ENCODE measurements around the gene ZMYND8. TPM values are rescaled to one million over a fixed set of nuclear protein-coding genes. Genes with fewer than 3 reads are reported as not detected.
"Not testable (repeated sequence)": the region's sequence is repeated elsewhere in the genome, so short reads cannot be mapped to it uniquely, and the experiment has no call there.

The ZMYND8 gene
- total and polyA plus RNA-seq, 11 donors, result 11.3 to 46.4 (median 28.7) TPM

DNA sequence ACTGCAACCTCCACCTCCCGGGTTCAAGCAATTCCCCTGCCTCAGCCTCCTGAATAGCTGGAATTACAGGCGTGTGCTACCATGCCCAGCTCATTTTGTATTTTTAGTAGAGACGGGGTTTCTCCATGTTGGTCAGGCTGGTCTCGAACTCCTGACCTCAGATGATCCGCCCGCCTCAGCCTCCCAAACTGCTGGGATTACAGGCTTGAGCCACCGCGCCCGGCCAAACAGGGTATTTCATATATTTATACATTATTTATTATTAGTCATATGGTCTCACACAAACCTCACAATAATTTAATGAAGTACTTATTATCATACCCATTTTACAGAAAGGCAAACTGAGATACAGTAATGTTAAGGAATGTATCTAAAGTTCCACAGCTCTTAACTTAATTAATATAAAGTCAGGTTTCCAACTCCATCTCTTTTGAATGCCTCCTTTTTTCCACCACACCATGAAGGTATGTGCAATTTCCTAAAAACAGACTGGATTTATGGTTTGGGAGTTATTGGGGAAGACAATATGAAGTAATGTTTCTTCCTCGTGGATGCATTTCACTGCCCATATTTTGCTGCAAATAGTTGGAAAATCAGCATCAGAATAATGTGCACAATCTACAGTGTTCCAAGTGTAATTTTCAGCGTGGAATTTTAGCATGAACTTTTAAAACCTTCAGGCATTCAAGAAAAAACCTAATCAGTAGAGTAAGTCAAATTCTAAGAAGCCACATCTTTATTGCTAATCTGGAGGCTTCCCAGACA lies 65.7 kb downstream of the ZMYND8 start:
- WGBS, 4 donors, result 90 to 97% (median 96%) methylated on average over 11 of the region's 11 CpGs
- intact Hi-C loops (cut with DNase I), result no loop called here
- Histone ChIP-seq H3K4me3 (no peak overlapping the region), H3K9me3 (no peaks in the 10 kb centered on the region), H3K27ac (no peak overlapping the region), H3K4me1 (peaks cover 0 to 13% (median 3%) of the 10 kb centered on the region in 12 donors), H3K36me3 (peaks cover 0 to 96% (median 91%) of the 10 kb centered on the region in 9 donors), H3K27me3 (no peaks in the 10 kb centered on the region)
- TF ChIP-seq POLR2A (IDR thresholded peaks at IDR 0.05), result no peak
- TF ChIP-seq, protein P1, sequence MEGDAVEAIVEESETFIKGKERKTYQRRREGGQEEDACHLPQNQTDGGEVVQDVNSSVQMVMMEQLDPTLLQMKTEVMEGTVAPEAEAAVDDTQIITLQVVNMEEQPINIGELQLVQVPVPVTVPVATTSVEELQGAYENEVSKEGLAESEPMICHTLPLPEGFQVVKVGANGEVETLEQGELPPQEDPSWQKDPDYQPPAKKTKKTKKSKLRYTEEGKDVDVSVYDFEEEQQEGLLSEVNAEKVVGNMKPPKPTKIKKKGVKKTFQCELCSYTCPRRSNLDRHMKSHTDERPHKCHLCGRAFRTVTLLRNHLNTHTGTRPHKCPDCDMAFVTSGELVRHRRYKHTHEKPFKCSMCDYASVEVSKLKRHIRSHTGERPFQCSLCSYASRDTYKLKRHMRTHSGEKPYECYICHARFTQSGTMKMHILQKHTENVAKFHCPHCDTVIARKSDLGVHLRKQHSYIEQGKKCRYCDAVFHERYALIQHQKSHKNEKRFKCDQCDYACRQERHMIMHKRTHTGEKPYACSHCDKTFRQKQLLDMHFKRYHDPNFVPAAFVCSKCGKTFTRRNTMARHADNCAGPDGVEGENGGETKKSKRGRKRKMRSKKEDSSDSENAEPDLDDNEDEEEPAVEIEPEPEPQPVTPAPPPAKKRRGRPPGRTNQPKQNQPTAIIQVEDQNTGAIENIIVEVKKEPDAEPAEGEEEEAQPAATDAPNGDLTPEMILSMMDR (IDR thresholded peaks at IDR 0.05), result no peak
- ATAC-seq, result no peak
- no peak for DNase-seq

DNA sequence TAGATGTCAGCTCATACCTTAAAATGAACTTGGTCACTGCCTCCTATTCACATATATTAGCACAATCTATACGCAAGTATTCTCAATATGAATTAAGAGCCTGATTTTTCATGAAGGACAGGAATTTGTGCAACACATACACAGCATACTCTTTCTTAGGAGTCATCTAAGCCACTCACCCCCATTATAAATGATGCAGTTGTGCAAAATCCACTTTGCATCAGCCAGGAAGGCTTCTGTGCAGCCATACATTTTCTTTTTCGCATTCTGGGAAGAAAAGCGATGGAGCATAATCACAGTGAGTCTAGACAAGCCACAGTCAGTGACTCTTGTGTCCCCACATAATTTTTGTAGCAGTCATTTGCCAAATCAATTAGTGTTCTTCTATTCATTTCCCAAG lies 66.5 kb downstream of the ZMYND8 start:
- DNase-seq (no peak), ATAC-seq (no peak)
- 90 to 98% (median 94%) methylated on average over 3 of the region's 3 CpGs for WGBS, 4 donors
- Histone ChIP-seq H3K4me1 (peaks cover 0 to 6% (median 0%) of the 10 kb centered on the region in 12 donors), H3K36me3 (peaks cover 0 to 96% (median 91%) of the 10 kb centered on the region in 9 donors), H3K9me3 (no peaks in the 10 kb centered on the region), H3K27me3 (no peaks in the 10 kb centered on the region), H3K4me3 (no peak overlapping the region), H3K27ac (no peak overlapping the region)
- TF ChIP-seq, protein P1 (IDR thresholded peaks at IDR 0.05), result no peak
- TF ChIP-seq POLR2A (IDR thresholded peaks at IDR 0.05), result no peak
- intact Hi-C loops (cut with DNase I), result no loop called here

DNA sequence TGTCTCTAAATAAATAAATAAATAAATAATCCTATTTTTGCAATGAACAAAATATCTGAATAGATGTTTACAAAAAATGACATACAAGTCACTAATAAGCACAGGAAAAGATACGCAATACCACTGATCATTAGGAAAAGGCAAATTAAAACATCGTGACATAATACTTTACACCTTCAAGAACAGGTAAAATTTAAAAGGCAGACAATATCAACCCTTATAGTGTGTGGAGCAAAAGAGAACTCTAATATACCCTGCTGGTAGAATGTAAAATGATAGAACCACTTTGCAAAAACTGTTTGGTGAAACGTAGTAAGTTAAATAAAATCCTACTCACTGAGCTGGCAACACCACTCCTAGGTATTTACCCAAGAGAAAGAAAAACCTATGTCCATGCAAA lies 67.4 kb downstream of the ZMYND8 start:
- ATAC-seq, result no peak
- DNase-seq, result no peak
- intact Hi-C loops (cut with DNase I), result no loop called here
- H3K4me1 ChIP-seq, result peaks cover 0 to 6% (median 0%) of the 10 kb centered on the region in 12 donors
- no peaks in the 10 kb centered on the region for H3K9me3 ChIP-seq
- peaks cover 0 to 96% (median 91%) of the 10 kb centered on the region in 9 donors for H3K36me3 ChIP-seq
- 93 to 96% (median 95%) methylated on average over 3 of the region's 3 CpGs for WGBS, 4 donors
- no peak overlapping the region for H3K4me3 ChIP-seq
- no peaks in the 10 kb centered on the region for H3K27me3 ChIP-seq
- H3K27ac ChIP-seq, result no peak overlapping the region
- no peak for TF ChIP-seq POLR2A (IDR thresholded peaks at IDR 0.05)
- TF ChIP-seq, protein P1 (IDR thresholded peaks at IDR 0.05), result no peak

DNA sequence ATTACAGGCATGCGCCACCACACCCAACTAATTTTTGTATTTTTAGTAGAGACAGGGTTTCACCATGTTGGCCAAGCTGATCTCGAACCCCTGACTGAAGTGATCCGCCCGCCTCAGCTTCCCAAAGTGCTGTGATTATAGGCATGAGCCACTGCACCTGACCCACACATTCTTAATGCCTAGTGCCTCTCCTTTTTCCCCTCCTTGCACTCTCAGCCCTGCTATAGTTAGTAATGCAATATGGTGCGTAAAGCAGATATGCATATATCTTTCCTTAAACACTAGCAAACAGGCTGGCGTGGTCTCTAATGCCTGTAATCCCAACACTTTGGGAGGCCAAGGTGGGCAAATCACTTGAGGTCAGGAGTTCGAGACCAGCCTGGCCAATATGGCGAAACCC lies 68.0 kb downstream of the ZMYND8 start:
- WGBS, 4 donors, result 97 to 99% (median 98%) methylated on average over 8 of the region's 8 CpGs
- H3K4me1 ChIP-seq; intact Hi-C loops (cut with DNase I); H3K4me3 ChIP-seq; H3K9me3 ChIP-seq; H3K27ac ChIP-seq; DNase-seq; H3K27me3 ChIP-seq; ATAC-seq: not testable (repeated sequence)
- H3K36me3 ChIP-seq, result peaks cover 0 to 96% (median 90%) of the 10 kb centered on the region in 9 donors

All from heart left ventricle (tissue), 16 donors.